Endothelial cell of umbilical vein (primary cell): Measurements from ENCODE around the gene MAGOHB. TPM values are rescaled to one million over a fixed set of nuclear protein-coding genes. Genes with fewer than 3 reads are reported as not detected.

ENCODE experiments used
- BruUV-seq: library from RNA; stranded (reverse); fragments of 400-500 nt; replicated peaks from 2 replicates; lab custom pipeline; 2021; lab: Mats Ljungman, UMichigan
- CTCF ChIA-PET: fragments of 300-600, 350-600 bp; sonication (Branson Sonifier 250); formaldehyde crosslinking; loops from one replicate; lab custom pipeline; 2021; ENCODE audit warnings: antibody characterized with exemption, inconsistent platforms; lab: Charles Lee
- POLR2A ChIA-PET: fragments of 300-600, 350-600 bp; sonication (Branson Sonifier 250); formaldehyde crosslinking; loops from one replicate; lab custom pipeline; 2021; ENCODE audit warnings: antibody characterized with exemption, inconsistent platforms; lab: Charles Lee
- DNase-seq: peaks from one replicate; pipeline ENCODE4 v3.0.0-alpha.2; 2011; ENCODE audit warnings: low read depth, low spot score
- FAIRE-seq: peaks from 2 replicates; lab custom pipeline; 2011; peaks lifted over from hg19 to GRCh38; lab: Jason Lieb, UNC
- H2AFZ ChIP-seq: 2 replicates; pipeline ENCODE4 v1.6.0; 2012; ENCODE audit warnings: low read depth, low read length, control low read depth, inconsistent platforms
- H3K27ac ChIP-seq: 2 replicates; pipeline ENCODE4 v1.5.1; 2011; ENCODE audit warnings: low read depth, mild to moderate bottlenecking, control low read depth, low read length, moderate library complexity; ENCODE audit not compliant: insufficient read depth
- H3K27me3 ChIP-seq, 2 experiments: 2 replicates each; pipeline versions ENCODE4 v1.6.0 to v1.6.1; 2011; ENCODE audit warnings: low read length in 2 of 2, mixed read lengths in 1 of 2; ENCODE audit not compliant: control insufficient read depth in 2 of 2, insufficient read depth in 2 of 2
- H3K36me3 ChIP-seq, 2 experiments: 2 replicates in 1 of 2; 3 replicates in 1 of 2; pipeline ENCODE4 v1.5.1; 2011; ENCODE audit warnings: low read length in 2 of 2, mild to moderate bottlenecking in 1 of 2, moderate library complexity in 1 of 2; ENCODE audit not compliant: control insufficient read depth in 2 of 2, insufficient read depth in 2 of 2; ENCODE audit errors: extremely low read depth in 1 of 2
- H3K4me1 ChIP-seq: 3 replicates; pipeline ENCODE4 v1.5.1; 2011; ENCODE audit warnings: mild to moderate bottlenecking, low read length; ENCODE audit not compliant: control insufficient read depth, insufficient read depth; ENCODE audit errors: extremely low read depth
- H3K4me2 ChIP-seq: 2 replicates; pipeline ENCODE4 v1.6.1; 2011; ENCODE audit warnings: low read length, control low read depth, mixed read lengths; ENCODE audit not compliant: insufficient read depth
- H3K4me3 ChIP-seq, 3 experiments: fragments of 200-600 bp in 1 of 3; sonication (generic), shearing (Covaris generic) in 1 of 3; replicated peaks in 1 of 3; 2 replicates each; pipeline ENCODE4 v1.5.1; 2011 to 2016; ENCODE audit warnings: control low read depth in 3 of 3, low read length in 3 of 3, mild to moderate bottlenecking in 2 of 3, inconsistent platforms in 1 of 3, low read depth in 1 of 3, moderate library complexity in 1 of 3; ENCODE audit not compliant: insufficient read depth in 1 of 3
- H3K79me2 ChIP-seq: 2 replicates; pipeline ENCODE4 v1.6.0; 2012; ENCODE audit warnings: low read length, inconsistent platforms; ENCODE audit not compliant: control insufficient read depth, insufficient read depth
- H3K9ac ChIP-seq: replicated peaks from 2 replicates; pipeline ENCODE3; 2011; ENCODE audit warnings: low read length, control low read depth; ENCODE audit not compliant: insufficient read depth; ENCODE audit errors: extremely low read depth
- H3K9me1 ChIP-seq: replicated peaks from 3 replicates; pipeline ENCODE4 v1.6.0; 2011; ENCODE audit warnings: mild to moderate bottlenecking, low read length; ENCODE audit not compliant: control insufficient read depth, insufficient read depth; ENCODE audit errors: extremely low read depth
- H3K9me3 ChIP-seq: replicated peaks from 2 replicates; pipeline ENCODE4 v1.5.1; 2012; ENCODE audit warnings: low read length, inconsistent platforms; ENCODE audit not compliant: control insufficient read depth, insufficient read depth
- H4K20me1 ChIP-seq: replicated peaks from 2 replicates; pipeline ENCODE3; 2011; ENCODE audit warnings: mild to moderate bottlenecking, low read length; ENCODE audit not compliant: control insufficient read depth, insufficient read depth; ENCODE audit errors: extremely low read depth
- EZH2 ChIP-seq: IDR thresholded peaks from 2 replicates; pipeline ENCODE4 v1.6.1; 2012; ENCODE audit warnings: borderline replicate concordance, low read depth, mild to moderate bottlenecking, moderate library complexity, low read length, inconsistent platforms; ENCODE audit not compliant: severe bottlenecking
- FOS ChIP-seq: IDR thresholded peaks from 2 replicates; pipeline ENCODE4 v1.6.1; 2011; ENCODE audit warnings: mild to moderate bottlenecking, low read length, moderate library complexity, borderline replicate concordance; ENCODE audit not compliant: insufficient read depth
- GATA2 ChIP-seq: IDR thresholded peaks from 2 replicates; pipeline ENCODE4 v1.7.0; 2011; ENCODE audit warnings: low read depth, mild to moderate bottlenecking, moderate library complexity, mixed read lengths, low read length; ENCODE audit not compliant: insufficient read length, insufficient read depth
- JUN ChIP-seq: IDR thresholded peaks from 2 replicates; pipeline ENCODE4 v1.6.1; 2011; ENCODE audit warnings: borderline replicate concordance, low read depth; ENCODE audit not compliant: insufficient read length, insufficient read depth
- MYC ChIP-seq: IDR thresholded peaks from one replicate; pipeline ENCODE4 v1.6.1; 2011; ENCODE audit warnings: mild to moderate bottlenecking, low read depth, low read length
- POLR2A ChIP-seq: IDR thresholded peaks from 2 replicates; pipeline ENCODE4 v1.6.1; 2012; ENCODE audit warnings: low read depth, mild to moderate bottlenecking, control low read depth, low read length
- POLR2AphosphoS5 ChIP-seq: IDR thresholded peaks from 2 replicates; pipeline ENCODE4 v1.6.1; 2012; ENCODE audit warnings: low read depth, mild to moderate bottlenecking, control low read depth, low read length, moderate library complexity; ENCODE audit not compliant: insufficient read depth
- dilution Hi-C: fragments of 300-500 bp; cut with MboI; formaldehyde crosslinking; loops from one replicate; pipeline ENCODE4 v1.15.0; 2019; ENCODE audit warnings: low sequenced_read_pairs; ENCODE audit not compliant: extremely low pct_ligation_motif_present
- intact Hi-C: fragments of 100-400 bp; cut with micrococcal nuclease; formaldehyde crosslinking; loops from one replicate; pipeline ENCODE4 v1.10.0; 2022
- polyA plus RNA-seq, 4 experiments: library from polyadenylated mRNA; depleted of rRNA in 3 of 4; stranded (reverse) in 3 of 4; unstranded in 1 of 4; fragments of >200 nt; gene quantifications; 2 replicates each; pipeline versions ENCODE4 v1.2.1 to v1.2.3, GENCODE V29; 2011 to 2012; ENCODE audit warnings: missing spikeins in 1 of 4
- total RNA-seq: library from RNA; stranded (reverse); gene quantifications from 2 replicates; pipeline ENCODE4 v1.2.3, GENCODE V29; 2021
- TF ChIP-seq, protein P1 (sequence below), 2 donors: IDR thresholded peaks; 1 replicate in 1 of 2; 2 replicates in 1 of 2; pipeline ENCODE4 v1.5.1; 2011; ENCODE audit warnings: low read length in 2 of 2, mild to moderate bottlenecking in 2 of 2, moderate library complexity in 2 of 2, control low read depth in 1 of 2, inconsistent platforms in 1 of 2, low read depth in 1 of 2; ENCODE audit not compliant: insufficient read depth in 1 of 2; ENCODE audit errors: extremely low read depth in 1 of 2
- TF ChIP-seq, protein P2 (sequence below): IDR thresholded peaks from 2 replicates; pipeline ENCODE4 v1.6.1; 2011; ENCODE audit not compliant: insufficient read depth, insufficient read length

Gene MAGOHB
- total and polyA plus RNA-seq, 2 donors (not counting 3 experiments of a cell fraction or from before 2014, with no cell fraction given) = 8.9 to 48.3 TPM

DNA sequence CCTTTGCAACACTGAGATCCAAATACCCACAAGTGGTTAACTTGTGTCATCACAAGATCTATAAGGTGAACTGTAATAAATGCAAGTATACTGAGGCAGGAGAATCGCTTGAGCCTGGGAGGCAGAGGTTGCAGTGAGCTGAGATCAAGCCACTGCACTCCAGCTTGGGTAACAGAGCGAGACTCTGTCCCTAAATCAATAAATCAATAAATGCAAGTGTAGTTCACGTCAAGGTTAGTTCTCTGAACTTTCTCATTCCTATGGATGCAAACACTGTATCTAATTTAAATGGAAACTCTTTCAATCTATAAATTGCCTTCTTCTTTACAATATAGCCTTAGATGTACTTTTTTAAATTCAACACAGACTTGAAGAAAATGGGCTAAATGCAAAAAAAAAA lies 3.2 kb downstream of the MAGOHB start:
- H4K20me1 ChIP-seq = no peaks in the 10 kb centered on the region
- DNase-seq (no peak), FAIRE-seq (no peak)
- dilution Hi-C loops (no loop called here), intact Hi-C loops (loop anchor here (5.0 kb wide), 1 partner anchor 278 kb away; no protein-coding TSS in a partner anchor)
- peaks cover 10% of the 10 kb centered on the region for H3K4me1 ChIP-seq
- no peaks in the 10 kb centered on the region for H3K27me3 ChIP-seq
- no peak overlapping the region for H3K9ac ChIP-seq
- H3K4me3 ChIP-seq = no peak overlapping the region
- no peak overlapping the region for H2AFZ ChIP-seq
- no peaks in the 10 kb centered on the region for H3K9me3 ChIP-seq
- no peak overlapping the region for H3K4me2 ChIP-seq
- no TSS peak for BruUV-seq
- TF ChIP-seq JUN (no peak), FOS (no peak), EZH2 (no peak), POLR2A (no peak), POLR2AphosphoS5 (no peak), GATA2 (no peak), MYC (no peak)
- TF ChIP-seq, protein P1, sequence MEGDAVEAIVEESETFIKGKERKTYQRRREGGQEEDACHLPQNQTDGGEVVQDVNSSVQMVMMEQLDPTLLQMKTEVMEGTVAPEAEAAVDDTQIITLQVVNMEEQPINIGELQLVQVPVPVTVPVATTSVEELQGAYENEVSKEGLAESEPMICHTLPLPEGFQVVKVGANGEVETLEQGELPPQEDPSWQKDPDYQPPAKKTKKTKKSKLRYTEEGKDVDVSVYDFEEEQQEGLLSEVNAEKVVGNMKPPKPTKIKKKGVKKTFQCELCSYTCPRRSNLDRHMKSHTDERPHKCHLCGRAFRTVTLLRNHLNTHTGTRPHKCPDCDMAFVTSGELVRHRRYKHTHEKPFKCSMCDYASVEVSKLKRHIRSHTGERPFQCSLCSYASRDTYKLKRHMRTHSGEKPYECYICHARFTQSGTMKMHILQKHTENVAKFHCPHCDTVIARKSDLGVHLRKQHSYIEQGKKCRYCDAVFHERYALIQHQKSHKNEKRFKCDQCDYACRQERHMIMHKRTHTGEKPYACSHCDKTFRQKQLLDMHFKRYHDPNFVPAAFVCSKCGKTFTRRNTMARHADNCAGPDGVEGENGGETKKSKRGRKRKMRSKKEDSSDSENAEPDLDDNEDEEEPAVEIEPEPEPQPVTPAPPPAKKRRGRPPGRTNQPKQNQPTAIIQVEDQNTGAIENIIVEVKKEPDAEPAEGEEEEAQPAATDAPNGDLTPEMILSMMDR (IDR thresholded peaks at IDR 0.05; ENCODE audit: extremely low read depth in 1 of 2, insufficient read depth in 1 of 2, low read depth in 1 of 2, low read length in 2 of 2) = no peak
- TF ChIP-seq, protein P2, sequence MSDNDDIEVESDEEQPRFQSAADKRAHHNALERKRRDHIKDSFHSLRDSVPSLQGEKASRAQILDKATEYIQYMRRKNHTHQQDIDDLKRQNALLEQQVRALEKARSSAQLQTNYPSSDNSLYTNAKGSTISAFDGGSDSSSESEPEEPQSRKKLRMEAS = no peak
- H3K79me2 ChIP-seq = peaks cover 24% of the 10 kb centered on the region
- H3K36me3 ChIP-seq = peaks cover 6 to 11% of the 10 kb centered on the region in 2 experiments
- H3K27ac ChIP-seq = no peak overlapping the region
- POLR2A ChIA-PET = no interaction called here
- H3K9me1 ChIP-seq = no peaks in the 10 kb centered on the region
- CTCF ChIA-PET = interaction anchor here (0.6 to 1.4 kb wide), 2 partner anchors 32 to 242 kb away, joined by 3 to 5 read pairs; no protein-coding TSS in a partner anchor
